K562 (cell line): ENCODE data around the gene ENDOD1. TPM values are rescaled to one million over a fixed set of nuclear protein-coding genes. Genes with fewer than 3 reads are reported as not detected.

Experiments
- CBFA2T2 ChIP-seq: fragments of 450-650 bp; conservative IDR thresholded peaks from 2 replicates; pipeline ENCODE4 v1.6.1; 2017; ENCODE audit warnings: mild to moderate bottlenecking
- CBX2 ChIP-seq: fragments of 200-600 bp; sonication (generic); IDR thresholded peaks from one replicate; pipeline ENCODE4 v1.6.1; 2012; ENCODE audit warnings: mild to moderate bottlenecking, low read length, inconsistent platforms; ENCODE audit not compliant: insufficient read depth, poor library complexity, severe bottlenecking
- EGR1 ChIP-seq: fragments of 450-650 bp; conservative IDR thresholded peaks from 2 replicates; pipeline ENCODE4 v1.6.1; 2017; ENCODE audit warnings: mild to moderate bottlenecking
- ESRRA ChIP-seq: fragments of 450-650 bp; IDR thresholded peaks from 2 replicates; pipeline ENCODE4 v1.6.1; 2014; ENCODE audit warnings: low read depth, mild to moderate bottlenecking, moderate library complexity, borderline replicate concordance
- ETV1 ChIP-seq: fragments of 450-650 bp; conservative IDR thresholded peaks from 2 replicates; pipeline ENCODE4 v1.6.1; 2016; ENCODE audit warnings: missing genetic modification characterization, control low read depth, low read depth, missing compliant biosample characterization
- KAT8 ChIP-seq: fragments of 450-650 bp; IDR thresholded peaks from 2 replicates; pipeline ENCODE4 v1.6.1; 2016; ENCODE audit warnings: low read depth, mild to moderate bottlenecking
- NFRKB ChIP-seq: fragments of 450-650 bp; IDR thresholded peaks from 2 replicates; pipeline ENCODE4 v1.6.1; 2016; ENCODE audit warnings: low read depth
- PML ChIP-seq: IDR thresholded peaks from 2 replicates; pipeline ENCODE4 v1.6.1; 2012; ENCODE audit warnings: low read length, inconsistent platforms
- PRMT5 ChIP-seq: sonication (generic); formaldehyde crosslinking; IDR thresholded peaks from 2 replicates; pipeline ENCODE4 v1.5.0; 2020; ENCODE audit warnings: missing genetic modification reagents
- PYGO2 ChIP-seq: fragments of 450-650 bp; IDR thresholded peaks from 2 replicates; pipeline ENCODE4 v1.6.1; 2016; ENCODE audit warnings: mild to moderate bottlenecking, missing genetic modification characterization, moderate library complexity, missing compliant biosample characterization
- RBM34 ChIP-seq: fragments of 200-400 bp; formaldehyde crosslinking; IDR thresholded peaks from 2 replicates; pipeline ENCODE4 v1.6.1; 2018; ENCODE audit warnings: low read length, borderline replicate concordance; ENCODE audit not compliant: insufficient read depth
- SREBF2 ChIP-seq: sonication (generic); formaldehyde crosslinking; IDR thresholded peaks from 2 replicates; pipeline ENCODE4 v1.4.0; 2020; ENCODE audit warnings: mild to moderate bottlenecking, missing genetic modification reagents
- TAF7 ChIP-seq: fragments of 450-650 bp; IDR thresholded peaks from 2 replicates; pipeline ENCODE4 v1.6.1; 2016; ENCODE audit warnings: missing genetic modification characterization, missing compliant biosample characterization
- polyA plus RNA-seq, 8 experiments: library from polyadenylated mRNA; depleted of rRNA in 4 of 8; stranded (reverse) in 5 of 8; unstranded in 3 of 8; fragments of >200 nt; fragmentation: Nextera tagmentation in 2 of 8; fragmentation: Illumina TruSeq in 1 of 8; extraction: Ambion mirVana in 2 of 8; extraction: Trizol in 1 of 8; gene quantifications; 2 replicates each; pipeline versions ENCODE4 v1.2.1 to v1.2.3, GENCODE V29; 2011 to 2014; ENCODE audit warnings: inconsistent platforms in 1 of 8, missing spikeins in 1 of 8
- total RNA-seq, 7 experiments: library from RNA; depleted of rRNA in 6 of 7; stranded (reverse); fragments of >200 nt in 6 of 7; fragmentation: Illumina TruSeq in 2 of 7; extraction: Trizol in 2 of 7; gene quantifications; 2 replicates each; pipeline versions ENCODE4 v1.2.1 to v1.2.3, GENCODE V29; 2011 to 2021; ENCODE audit warnings: low replicate concordance in 1 of 7
- TF ChIP-seq, protein P1 (sequence below): fragments of 450-650 bp; IDR thresholded peaks from 2 replicates; pipeline ENCODE4 v1.6.1; 2016; ENCODE audit warnings: mild to moderate bottlenecking, moderate library complexity
- TF ChIP-seq, protein P2 (sequence below): fragments of 450-650 bp; IDR thresholded peaks from 2 replicates; pipeline ENCODE4 v1.6.1; 2014; ENCODE audit warnings: low read depth, mild to moderate bottlenecking, moderate library complexity, borderline replicate concordance
- TF ChIP-seq, protein P3 (sequence below): sonication (generic); formaldehyde crosslinking; IDR thresholded peaks from 2 replicates; pipeline ENCODE4 v1.9.0; 2022; ENCODE audit warnings: mild to moderate bottlenecking, missing genetic modification reagents

The ENDOD1 gene
- total and polyA plus RNA-seq, 9 of the 15 experiments (the other 6 are each of a cell fraction or from before 2014, with no cell fraction given), result 4.2 to 11.8 (median 9.3) TPM

DNA sequence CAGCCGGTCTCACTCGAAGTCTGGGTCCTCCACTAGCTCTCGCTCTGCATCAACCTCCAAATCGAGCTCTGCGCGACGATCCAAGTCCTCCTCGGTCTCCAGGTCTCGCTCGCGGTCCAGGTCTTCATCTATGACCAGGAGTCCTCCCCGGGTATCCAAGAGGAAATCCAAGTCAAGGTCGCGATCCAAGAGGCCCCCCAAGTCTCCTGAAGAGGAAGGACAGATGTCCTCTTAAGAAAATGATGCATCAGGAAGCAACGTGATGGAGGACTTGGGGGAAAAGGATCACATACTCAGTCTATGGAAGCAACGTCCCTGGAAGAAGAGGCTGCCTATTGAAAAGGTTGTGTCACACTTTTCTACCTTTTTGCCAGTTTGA, 21.8 kb upstream of the ENDOD1 start (continued):
- TF ChIP-seq, protein P1, sequence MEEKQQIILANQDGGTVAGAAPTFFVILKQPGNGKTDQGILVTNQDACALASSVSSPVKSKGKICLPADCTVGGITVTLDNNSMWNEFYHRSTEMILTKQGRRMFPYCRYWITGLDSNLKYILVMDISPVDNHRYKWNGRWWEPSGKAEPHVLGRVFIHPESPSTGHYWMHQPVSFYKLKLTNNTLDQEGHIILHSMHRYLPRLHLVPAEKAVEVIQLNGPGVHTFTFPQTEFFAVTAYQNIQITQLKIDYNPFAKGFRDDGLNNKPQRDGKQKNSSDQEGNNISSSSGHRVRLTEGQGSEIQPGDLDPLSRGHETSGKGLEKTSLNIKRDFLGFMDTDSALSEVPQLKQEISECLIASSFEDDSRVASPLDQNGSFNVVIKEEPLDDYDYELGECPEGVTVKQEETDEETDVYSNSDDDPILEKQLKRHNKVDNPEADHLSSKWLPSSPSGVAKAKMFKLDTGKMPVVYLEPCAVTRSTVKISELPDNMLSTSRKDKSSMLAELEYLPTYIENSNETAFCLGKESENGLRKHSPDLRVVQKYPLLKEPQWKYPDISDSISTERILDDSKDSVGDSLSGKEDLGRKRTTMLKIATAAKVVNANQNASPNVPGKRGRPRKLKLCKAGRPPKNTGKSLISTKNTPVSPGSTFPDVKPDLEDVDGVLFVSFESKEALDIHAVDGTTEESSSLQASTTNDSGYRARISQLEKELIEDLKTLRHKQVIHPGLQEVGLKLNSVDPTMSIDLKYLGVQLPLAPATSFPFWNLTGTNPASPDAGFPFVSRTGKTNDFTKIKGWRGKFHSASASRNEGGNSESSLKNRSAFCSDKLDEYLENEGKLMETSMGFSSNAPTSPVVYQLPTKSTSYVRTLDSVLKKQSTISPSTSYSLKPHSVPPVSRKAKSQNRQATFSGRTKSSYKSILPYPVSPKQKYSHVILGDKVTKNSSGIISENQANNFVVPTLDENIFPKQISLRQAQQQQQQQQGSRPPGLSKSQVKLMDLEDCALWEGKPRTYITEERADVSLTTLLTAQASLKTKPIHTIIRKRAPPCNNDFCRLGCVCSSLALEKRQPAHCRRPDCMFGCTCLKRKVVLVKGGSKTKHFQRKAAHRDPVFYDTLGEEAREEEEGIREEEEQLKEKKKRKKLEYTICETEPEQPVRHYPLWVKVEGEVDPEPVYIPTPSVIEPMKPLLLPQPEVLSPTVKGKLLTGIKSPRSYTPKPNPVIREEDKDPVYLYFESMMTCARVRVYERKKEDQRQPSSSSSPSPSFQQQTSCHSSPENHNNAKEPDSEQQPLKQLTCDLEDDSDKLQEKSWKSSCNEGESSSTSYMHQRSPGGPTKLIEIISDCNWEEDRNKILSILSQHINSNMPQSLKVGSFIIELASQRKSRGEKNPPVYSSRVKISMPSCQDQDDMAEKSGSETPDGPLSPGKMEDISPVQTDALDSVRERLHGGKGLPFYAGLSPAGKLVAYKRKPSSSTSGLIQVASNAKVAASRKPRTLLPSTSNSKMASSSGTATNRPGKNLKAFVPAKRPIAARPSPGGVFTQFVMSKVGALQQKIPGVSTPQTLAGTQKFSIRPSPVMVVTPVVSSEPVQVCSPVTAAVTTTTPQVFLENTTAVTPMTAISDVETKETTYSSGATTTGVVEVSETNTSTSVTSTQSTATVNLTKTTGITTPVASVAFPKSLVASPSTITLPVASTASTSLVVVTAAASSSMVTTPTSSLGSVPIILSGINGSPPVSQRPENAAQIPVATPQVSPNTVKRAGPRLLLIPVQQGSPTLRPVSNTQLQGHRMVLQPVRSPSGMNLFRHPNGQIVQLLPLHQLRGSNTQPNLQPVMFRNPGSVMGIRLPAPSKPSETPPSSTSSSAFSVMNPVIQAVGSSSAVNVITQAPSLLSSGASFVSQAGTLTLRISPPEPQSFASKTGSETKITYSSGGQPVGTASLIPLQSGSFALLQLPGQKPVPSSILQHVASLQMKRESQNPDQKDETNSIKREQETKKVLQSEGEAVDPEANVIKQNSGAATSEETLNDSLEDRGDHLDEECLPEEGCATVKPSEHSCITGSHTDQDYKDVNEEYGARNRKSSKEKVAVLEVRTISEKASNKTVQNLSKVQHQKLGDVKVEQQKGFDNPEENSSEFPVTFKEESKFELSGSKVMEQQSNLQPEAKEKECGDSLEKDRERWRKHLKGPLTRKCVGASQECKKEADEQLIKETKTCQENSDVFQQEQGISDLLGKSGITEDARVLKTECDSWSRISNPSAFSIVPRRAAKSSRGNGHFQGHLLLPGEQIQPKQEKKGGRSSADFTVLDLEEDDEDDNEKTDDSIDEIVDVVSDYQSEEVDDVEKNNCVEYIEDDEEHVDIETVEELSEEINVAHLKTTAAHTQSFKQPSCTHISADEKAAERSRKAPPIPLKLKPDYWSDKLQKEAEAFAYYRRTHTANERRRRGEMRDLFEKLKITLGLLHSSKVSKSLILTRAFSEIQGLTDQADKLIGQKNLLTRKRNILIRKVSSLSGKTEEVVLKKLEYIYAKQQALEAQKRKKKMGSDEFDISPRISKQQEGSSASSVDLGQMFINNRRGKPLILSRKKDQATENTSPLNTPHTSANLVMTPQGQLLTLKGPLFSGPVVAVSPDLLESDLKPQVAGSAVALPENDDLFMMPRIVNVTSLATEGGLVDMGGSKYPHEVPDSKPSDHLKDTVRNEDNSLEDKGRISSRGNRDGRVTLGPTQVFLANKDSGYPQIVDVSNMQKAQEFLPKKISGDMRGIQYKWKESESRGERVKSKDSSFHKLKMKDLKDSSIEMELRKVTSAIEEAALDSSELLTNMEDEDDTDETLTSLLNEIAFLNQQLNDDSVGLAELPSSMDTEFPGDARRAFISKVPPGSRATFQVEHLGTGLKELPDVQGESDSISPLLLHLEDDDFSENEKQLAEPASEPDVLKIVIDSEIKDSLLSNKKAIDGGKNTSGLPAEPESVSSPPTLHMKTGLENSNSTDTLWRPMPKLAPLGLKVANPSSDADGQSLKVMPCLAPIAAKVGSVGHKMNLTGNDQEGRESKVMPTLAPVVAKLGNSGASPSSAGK, result no peak
- TF ChIP-seq NFRKB (peak; percentile 0; the same call in 1 of the 2 replicates), PML (peak; percentile 16; the same call in 1 of the 2 replicates), CBFA2T2 (no peak), ETV1 (tag) (no peak), PRMT5 (CRISPR knock-in tag) (no peak), PYGO2 (tag) (0 out of 2 replicates have a peak, but pooled peaks have one; percentile 37), RBM34 (no peak), EGR1 (no peak), ESRRA (no peak), KAT8 (no peak), CBX2 (no peak), SREBF2 (no peak), TAF7 (peak; percentile 40; the same call in 1 of the 2 replicates)
- TF ChIP-seq, protein P2, sequence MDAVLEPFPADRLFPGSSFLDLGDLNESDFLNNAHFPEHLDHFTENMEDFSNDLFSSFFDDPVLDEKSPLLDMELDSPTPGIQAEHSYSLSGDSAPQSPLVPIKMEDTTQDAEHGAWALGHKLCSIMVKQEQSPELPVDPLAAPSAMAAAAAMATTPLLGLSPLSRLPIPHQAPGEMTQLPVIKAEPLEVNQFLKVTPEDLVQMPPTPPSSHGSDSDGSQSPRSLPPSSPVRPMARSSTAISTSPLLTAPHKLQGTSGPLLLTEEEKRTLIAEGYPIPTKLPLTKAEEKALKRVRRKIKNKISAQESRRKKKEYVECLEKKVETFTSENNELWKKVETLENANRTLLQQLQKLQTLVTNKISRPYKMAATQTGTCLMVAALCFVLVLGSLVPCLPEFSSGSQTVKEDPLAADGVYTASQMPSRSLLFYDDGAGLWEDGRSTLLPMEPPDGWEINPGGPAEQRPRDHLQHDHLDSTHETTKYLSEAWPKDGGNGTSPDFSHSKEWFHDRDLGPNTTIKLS, result no peak
- TF ChIP-seq, protein P3, sequence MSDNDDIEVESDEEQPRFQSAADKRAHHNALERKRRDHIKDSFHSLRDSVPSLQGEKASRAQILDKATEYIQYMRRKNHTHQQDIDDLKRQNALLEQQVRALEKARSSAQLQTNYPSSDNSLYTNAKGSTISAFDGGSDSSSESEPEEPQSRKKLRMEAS (CRISPR knock-in tag), result no peak
